ENCODE data around the gene SH3TC2. TPM values are rescaled to one million over a fixed set of nuclear protein-coding genes. Genes with fewer than 3 reads are reported as not detected.

Gene SH3TC2
- total and polyA plus RNA-seq, 8 donors = under 0.01 to 3.1 (median 0.46) TPM; not detected in 1

- TF ChIP-seq POLR2AphosphoS5 (IDR thresholded peaks at IDR 0.05) (no peak), EP300 (IDR thresholded peaks at IDR 0.05) (no peak), CTCF (IDR thresholded peaks at IDR 0.05) (no peak)
- no peaks in the 10 kb centered on the region for H3K9me3 ChIP-seq
- intact Hi-C loops (cut with DNase I; ENCODE audit: low total_unique reads) = no loop called here
- peaks cover 0 to 6% (median 2%) of the 10 kb centered on the region in 4 donors for H3K4me1 ChIP-seq
- no peak for DNase-seq
- H3K27ac ChIP-seq = no peak overlapping the region
- no peaks in the 10 kb centered on the region for H3K27me3 ChIP-seq
- H3K36me3 ChIP-seq = no peaks in the 10 kb centered on the region
- H3K4me3 ChIP-seq = no peak overlapping the region
- WGBS, 5 donors = 67 to 89% (median 76%) methylated on average over 4 of the region's 4 CpGs
These were observed 19.2 kb downstream of the SH3TC2 start for GRCh38 chr5:149043641-149044040.

GRCh38 chr5:149042865-149043264, 20.0 kb downstream of the SH3TC2 start:
- no peaks in the 10 kb centered on the region for H3K36me3 ChIP-seq
- 75 to 92% (median 82%) methylated on average over 1 of the region's 1 CpG for WGBS, 5 donors
- H3K9me3 ChIP-seq = no peaks in the 10 kb centered on the region
- DNase-seq = no peak
- H3K4me3 ChIP-seq = no peak overlapping the region
- peaks cover 0 to 8% (median 2%) of the 10 kb centered on the region in 4 donors for H3K4me1 ChIP-seq
- no peak overlapping the region for H3K27ac ChIP-seq
- intact Hi-C loops (cut with DNase I; ENCODE audit: low total_unique reads) = no loop called here
- no peaks in the 10 kb centered on the region for H3K27me3 ChIP-seq
- TF ChIP-seq POLR2AphosphoS5 (IDR thresholded peaks at IDR 0.05) = no peak
- TF ChIP-seq EP300 (IDR thresholded peaks at IDR 0.05) = no peak
- TF ChIP-seq POLR2A (IDR thresholded peaks at IDR 0.05) = no peak
- TF ChIP-seq CTCF (IDR thresholded peaks at IDR 0.05) = no peak

GRCh38 chr5:149041242-149041641, 21.6 kb downstream of the SH3TC2 start:
- H3K4me1 ChIP-seq = peaks cover 0 to 21% (median 2%) of the 10 kb centered on the region in 4 donors
- DNase-seq = no peak
- TF ChIP-seq EP300 (IDR thresholded peaks at IDR 0.05) (no peak), POLR2AphosphoS5 (IDR thresholded peaks at IDR 0.05) (no peak), CTCF (IDR thresholded peaks at IDR 0.05) (no peak), POLR2A (IDR thresholded peaks at IDR 0.05) (no peak)
- no peak overlapping the region for H3K4me3 ChIP-seq
- H3K36me3 ChIP-seq = no peaks in the 10 kb centered on the region
- intact Hi-C loops (cut with DNase I; ENCODE audit: low total_unique reads) = no loop called here
- H3K9me3 ChIP-seq = no peaks in the 10 kb centered on the region
- H3K27ac ChIP-seq = no peak overlapping the region
- 80 to 92% (median 90%) methylated on average over 5 of the region's 5 CpGs for WGBS, 5 donors
- no peaks in the 10 kb centered on the region for H3K27me3 ChIP-seq

GRCh38 chr5:149040421-149040820, 22.4 kb downstream of the SH3TC2 start:
- DNase-seq = no peak
- Histone ChIP-seq H3K36me3 (no peaks in the 10 kb centered on the region), H3K4me3 (no peak overlapping the region), H3K27me3 (no peaks in the 10 kb centered on the region), H3K27ac (no peak overlapping the region), H3K9me3 (no peaks in the 10 kb centered on the region), H3K4me1 (peaks cover 0 to 21% (median 2%) of the 10 kb centered on the region in 4 donors)
- WGBS, 5 donors = 20 to 60% (median 48%) methylated on average over 1 of the region's 1 CpG
- TF ChIP-seq POLR2A (IDR thresholded peaks at IDR 0.05) (no peak), POLR2AphosphoS5 (IDR thresholded peaks at IDR 0.05) (no peak), EP300 (IDR thresholded peaks at IDR 0.05) (no peak), CTCF (IDR thresholded peaks at IDR 0.05) (no peak)
- intact Hi-C loops (cut with DNase I; ENCODE audit: low total_unique reads) = no loop called here
